ENCODE measurements around the gene VAMP1. TPM values are rescaled to one million over a fixed set of nuclear protein-coding genes. Genes with fewer than 3 reads are reported as not detected.
A peak's percentile ranks its signal among the peaks of the same experiment; 100 is the strongest.

The VAMP1 gene
- total and polyA plus RNA-seq, 9 of the 15 experiments (the other 6 are each of a cell fraction or from before 2014, with no cell fraction given) = 0.76 to 13.2 (median 4.2) TPM

DNA sequence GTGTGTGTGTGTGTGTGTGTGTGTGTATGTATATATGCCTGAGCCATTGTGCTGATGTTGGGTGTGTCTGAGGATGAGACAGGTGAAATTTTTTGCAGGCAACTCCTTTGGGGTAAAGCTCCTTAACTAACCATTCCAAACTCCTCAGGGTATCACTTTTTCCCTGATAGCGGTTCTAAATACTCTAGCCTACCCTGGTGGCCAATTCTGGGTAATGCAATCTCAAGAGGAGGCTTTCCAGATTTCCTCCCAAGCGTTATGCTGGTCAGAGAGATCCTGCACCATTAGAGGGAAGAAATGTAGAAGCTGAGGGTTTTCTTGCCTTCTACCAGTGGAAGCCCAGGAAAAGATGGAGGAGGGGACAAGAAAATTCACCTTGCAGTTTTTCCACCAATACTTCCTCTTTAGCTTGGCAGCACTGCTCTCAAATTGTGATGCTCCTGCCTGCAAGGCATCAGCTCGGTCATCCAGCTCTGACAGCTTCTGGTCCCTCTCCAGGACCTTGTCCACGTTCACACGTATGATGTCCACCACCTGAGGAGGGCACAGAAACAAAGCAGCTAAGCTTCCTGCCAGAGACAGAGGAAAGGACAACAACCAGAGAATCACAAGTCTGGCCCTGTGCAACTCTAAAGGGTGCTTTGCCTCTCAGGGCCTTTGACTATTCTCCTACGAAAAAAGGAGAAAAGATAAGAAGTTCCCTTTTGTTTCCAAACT is 4.9 kb downstream of the VAMP1 start (continued):
- TF ChIP-seq ZNF318 (IDR thresholded peaks at IDR 0.05; ENCODE audit: borderline replicate concordance in 1 of 2, low read depth in 1 of 2) (no peak), CC2D1A (IDR thresholded peaks at IDR 0.05) (peak; percentile 71), SIX5 (IDR thresholded peaks at IDR 0.05; ENCODE audit: borderline replicate concordance in 1 of 2, insufficient read depth in 1 of 2, low read depth in 1 of 2, low read length in 2 of 2) (no peak), ZNF436 (CRISPR knock-in tag; IDR thresholded peaks at IDR 0.05) (no peak), SMC3 (conservative IDR thresholded peaks at IDR 0.05; ENCODE audit: insufficient read depth, low read depth, low read length) (peak; percentile 80), CHCHD3 (CRISPR knock-in tag; IDR thresholded peaks at IDR 0.05) (no peak), ZNF24 (IDR thresholded peaks at IDR 0.05) (peak; percentile 20; the same call in 1 of the 2 replicates)
- TF ChIP-seq, protein P1, sequence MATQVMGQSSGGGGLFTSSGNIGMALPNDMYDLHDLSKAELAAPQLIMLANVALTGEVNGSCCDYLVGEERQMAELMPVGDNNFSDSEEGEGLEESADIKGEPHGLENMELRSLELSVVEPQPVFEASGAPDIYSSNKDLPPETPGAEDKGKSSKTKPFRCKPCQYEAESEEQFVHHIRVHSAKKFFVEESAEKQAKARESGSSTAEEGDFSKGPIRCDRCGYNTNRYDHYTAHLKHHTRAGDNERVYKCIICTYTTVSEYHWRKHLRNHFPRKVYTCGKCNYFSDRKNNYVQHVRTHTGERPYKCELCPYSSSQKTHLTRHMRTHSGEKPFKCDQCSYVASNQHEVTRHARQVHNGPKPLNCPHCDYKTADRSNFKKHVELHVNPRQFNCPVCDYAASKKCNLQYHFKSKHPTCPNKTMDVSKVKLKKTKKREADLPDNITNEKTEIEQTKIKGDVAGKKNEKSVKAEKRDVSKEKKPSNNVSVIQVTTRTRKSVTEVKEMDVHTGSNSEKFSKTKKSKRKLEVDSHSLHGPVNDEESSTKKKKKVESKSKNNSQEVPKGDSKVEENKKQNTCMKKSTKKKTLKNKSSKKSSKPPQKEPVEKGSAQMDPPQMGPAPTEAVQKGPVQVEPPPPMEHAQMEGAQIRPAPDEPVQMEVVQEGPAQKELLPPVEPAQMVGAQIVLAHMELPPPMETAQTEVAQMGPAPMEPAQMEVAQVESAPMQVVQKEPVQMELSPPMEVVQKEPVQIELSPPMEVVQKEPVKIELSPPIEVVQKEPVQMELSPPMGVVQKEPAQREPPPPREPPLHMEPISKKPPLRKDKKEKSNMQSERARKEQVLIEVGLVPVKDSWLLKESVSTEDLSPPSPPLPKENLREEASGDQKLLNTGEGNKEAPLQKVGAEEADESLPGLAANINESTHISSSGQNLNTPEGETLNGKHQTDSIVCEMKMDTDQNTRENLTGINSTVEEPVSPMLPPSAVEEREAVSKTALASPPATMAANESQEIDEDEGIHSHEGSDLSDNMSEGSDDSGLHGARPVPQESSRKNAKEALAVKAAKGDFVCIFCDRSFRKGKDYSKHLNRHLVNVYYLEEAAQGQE (IDR thresholded peaks at IDR 0.05; ENCODE audit: borderline replicate concordance) = peak; percentile 87
- TF ChIP-seq, protein P1 (CRISPR knock-in tag; IDR thresholded peaks at IDR 0.05; ENCODE audit: low read depth) = no peak
- TF ChIP-seq, protein P2, sequence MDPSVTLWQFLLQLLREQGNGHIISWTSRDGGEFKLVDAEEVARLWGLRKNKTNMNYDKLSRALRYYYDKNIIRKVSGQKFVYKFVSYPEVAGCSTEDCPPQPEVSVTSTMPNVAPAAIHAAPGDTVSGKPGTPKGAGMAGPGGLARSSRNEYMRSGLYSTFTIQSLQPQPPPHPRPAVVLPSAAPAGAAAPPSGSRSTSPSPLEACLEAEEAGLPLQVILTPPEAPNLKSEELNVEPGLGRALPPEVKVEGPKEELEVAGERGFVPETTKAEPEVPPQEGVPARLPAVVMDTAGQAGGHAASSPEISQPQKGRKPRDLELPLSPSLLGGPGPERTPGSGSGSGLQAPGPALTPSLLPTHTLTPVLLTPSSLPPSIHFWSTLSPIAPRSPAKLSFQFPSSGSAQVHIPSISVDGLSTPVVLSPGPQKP (CRISPR knock-in tag; IDR thresholded peaks at IDR 0.05) = no peak
